ENCODE results near the gene DPPA3.
"Not testable (repeated sequence)": the region's sequence is repeated elsewhere in the genome, so short reads cannot be mapped to it uniquely, and the experiment has no call there.

The DPPA3 gene

GRCh38 chr12:7711133-7711532 is at the start of gene DPPA3:
Gene DPPA3, plus strand, starts transcription at chr12:7711433. Its CDS starts 138 bp downstream, at chr12:7711571.
- no peak for DNase-seq (ENCODE audit: low read depth, low spot score)

DNA sequence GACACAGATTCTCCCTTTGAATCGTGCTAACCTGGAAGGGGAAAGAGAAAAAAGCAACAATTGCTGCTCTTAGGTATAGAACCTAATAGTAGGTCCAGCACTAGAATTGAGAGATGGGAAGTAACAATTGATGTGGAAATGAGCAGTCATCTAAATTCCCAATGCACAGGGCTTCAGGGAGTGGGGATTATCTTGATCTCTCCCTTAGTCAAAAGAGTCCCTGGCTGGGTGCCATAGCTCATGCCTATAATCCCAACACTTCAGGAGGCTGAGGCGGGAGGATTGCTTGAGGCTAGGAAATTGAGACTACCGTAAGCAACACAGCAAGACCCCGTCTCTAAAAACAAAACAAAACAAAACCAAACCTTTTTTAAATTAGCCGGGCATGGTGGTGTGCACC is 49.5 kb upstream of the DPPA3 start:
- no peak for DNase-seq (ENCODE audit: low read depth, low spot score)

GRCh38 chr12:7666595-7666994 is 44.6 kb upstream of the DPPA3 start:
- DNase-seq (ENCODE audit: low read depth, low spot score), result no peak

GRCh38 chr12:7667125-7667524 is 44.1 kb upstream of the DPPA3 start:
- DNase-seq (ENCODE audit: low read depth, low spot score), result peak; percentile 36

GRCh38 chr12:7668171-7668570 is 43.1 kb upstream of the DPPA3 start:
- no peak for DNase-seq (ENCODE audit: low read depth, low spot score)

DNA sequence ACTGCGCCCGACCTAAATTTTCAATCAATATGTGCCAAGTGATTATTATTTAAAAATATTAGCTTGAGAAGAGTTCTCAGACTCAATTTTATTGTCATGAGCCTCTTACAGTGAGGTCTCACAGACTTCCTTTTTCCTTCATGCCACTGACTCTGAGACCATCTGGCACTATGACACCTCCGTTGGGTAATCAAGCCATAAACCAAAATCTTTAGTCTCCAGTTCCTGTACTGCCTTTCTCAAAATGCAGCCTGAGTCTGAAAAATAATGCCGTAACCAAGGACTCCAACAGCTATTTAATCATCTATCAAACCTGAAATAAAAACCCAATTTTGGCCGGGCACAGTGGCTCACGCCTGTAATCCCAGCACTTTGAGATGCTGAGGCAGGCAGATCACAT is 35.8 kb upstream of the DPPA3 start:
- DNase-seq (ENCODE audit: low read depth, low spot score), result not testable (repeated sequence)

DNA sequence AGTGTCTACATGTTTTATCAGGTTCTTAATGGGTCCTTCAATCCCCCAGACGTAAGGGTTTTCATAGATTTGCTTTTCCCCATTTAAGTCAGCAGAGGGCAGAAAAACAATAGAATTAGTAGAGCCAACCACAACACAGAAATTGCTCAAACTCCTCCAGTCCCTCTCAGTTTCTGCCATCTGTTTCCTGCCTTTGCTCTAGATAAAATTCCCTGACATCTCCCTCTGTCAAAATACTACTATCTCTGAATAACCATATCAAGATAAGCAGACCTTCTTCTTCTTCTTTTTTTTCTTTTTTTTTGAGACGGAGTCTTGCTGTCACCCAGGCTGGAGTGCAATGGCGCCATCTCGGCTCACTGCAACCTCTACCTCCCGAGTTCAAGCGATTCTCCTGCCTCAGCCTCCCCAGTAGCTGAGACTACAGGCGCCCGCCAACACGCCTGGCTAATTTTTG is 33.8 kb upstream of the DPPA3 start:
- DNase-seq (ENCODE audit: low read depth, low spot score), result peak; percentile 45

GRCh38 chr12:7678744-7679143 is 32.5 kb upstream of the DPPA3 start:
- DNase-seq (ENCODE audit: low read depth, low spot score), result no peak

- DNase-seq (ENCODE audit: low read depth, low spot score), result no peak
Observed at GRCh38 chr12:7679251-7680045, 31.8 kb upstream of the DPPA3 start.

GRCh38 chr12:7681535-7681934 is 29.7 kb upstream of the DPPA3 start:
- DNase-seq (ENCODE audit: low read depth, low spot score), result no peak

GRCh38 chr12:7693793-7694192 is 17.4 kb upstream of the DPPA3 start:
- no peak for DNase-seq (ENCODE audit: low read depth, low spot score)

GRCh38 chr12:7694556-7695236 is 16.5 kb upstream of the DPPA3 start:
- DNase-seq (ENCODE audit: low read depth, low spot score), result no peak

DNA sequence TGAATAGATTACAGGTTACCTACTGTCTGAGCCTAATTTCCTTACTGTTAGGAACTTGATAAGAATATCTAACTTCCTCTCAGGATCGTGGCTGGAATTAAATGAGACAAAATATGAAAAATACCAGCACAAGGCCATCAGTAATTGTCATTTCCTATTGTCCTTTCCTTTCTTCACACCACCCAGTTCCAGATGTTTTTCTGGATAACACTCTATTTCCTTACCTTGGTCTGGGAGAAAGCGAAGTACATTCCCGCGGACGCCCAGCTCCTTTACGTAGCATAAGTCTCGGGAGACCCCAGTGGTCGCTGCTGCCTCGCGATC is 16.0 kb upstream of the DPPA3 start:
- no peak for DNase-seq (ENCODE audit: low read depth, low spot score)

- DNase-seq (ENCODE audit: low read depth, low spot score), result peak; percentile 57
Observed at GRCh38 chr12:7695566-7696197, 15.6 kb upstream of the DPPA3 start, which contains the start of gene GDF3. Gene GDF3, minus strand, starts transcription at chr12:7695775. Its CDS starts 47 bp downstream, at chr12:7695728.

DNA sequence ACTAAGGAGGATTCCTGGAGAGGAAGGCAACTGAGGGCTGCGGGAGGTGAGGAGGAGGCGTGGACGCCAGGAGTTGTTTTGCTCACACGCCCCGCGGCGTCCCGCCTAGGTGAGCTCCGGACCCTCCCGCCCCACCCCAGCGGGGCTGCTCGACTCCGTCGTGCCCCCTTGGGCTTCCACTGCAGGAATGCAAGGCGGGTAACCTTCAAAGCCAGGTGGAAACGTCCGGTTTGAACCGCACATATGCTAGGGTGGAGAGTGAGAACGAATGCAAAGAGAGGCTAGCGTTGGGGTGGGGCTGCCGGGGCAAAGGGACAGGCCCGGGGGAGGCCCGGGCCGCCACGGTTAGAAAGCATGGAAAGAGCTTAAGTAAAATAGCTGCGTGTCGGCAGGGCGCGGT is 5.4 kb upstream of the DPPA3 start:
- DNase-seq (ENCODE audit: low read depth, low spot score), result peak; percentile 88

DNA sequence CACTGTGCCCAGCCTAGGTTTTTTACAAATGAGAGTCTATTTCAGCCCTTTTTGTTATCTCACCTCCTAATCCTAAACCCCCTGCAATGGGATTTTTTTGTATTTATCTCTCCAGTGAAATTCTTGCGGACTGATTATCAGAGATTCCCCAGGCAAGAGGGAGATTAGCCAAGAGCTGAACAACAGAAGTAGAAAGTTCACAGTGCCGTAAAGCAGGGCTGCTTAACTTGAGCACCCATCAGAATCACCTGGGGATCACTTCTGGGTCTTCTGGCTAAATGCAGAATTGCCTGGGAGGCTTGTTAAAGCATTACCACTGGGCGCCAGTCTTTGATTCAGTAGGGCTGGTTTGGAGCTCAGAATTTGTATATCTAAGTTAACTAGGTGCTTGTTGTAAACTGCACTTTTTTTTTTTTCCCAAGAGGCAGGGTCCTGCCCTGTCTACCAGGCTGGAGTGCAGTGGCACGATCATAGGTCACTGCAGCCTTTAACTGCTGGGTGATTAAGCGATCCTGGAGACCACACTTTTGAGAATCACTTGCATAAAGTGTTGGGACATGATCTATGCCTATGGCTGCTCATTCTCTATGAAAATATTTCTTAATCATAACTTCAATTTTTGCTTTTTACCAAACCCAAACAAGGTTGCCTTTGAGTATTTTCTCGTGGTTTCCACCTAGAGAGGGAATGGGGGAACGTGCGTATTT is 1.1 kb upstream of the DPPA3 start:
- peak; percentile 61 for DNase-seq (ENCODE audit: low read depth, low spot score)

GRCh38 chr12:7712841-7713442 is 1.7 kb downstream of the DPPA3 start:
- peak; percentile 39 for DNase-seq (ENCODE audit: low read depth, low spot score)

- no peak for DNase-seq (ENCODE audit: low read depth, low spot score)
Observed at GRCh38 chr12:7716381-7716780, 5.1 kb downstream of the DPPA3 start.

GRCh38 chr12:7719946-7720730 is 8.9 kb downstream of the DPPA3 start:
- DNase-seq (ENCODE audit: low read depth, low spot score), result no peak

DNA sequence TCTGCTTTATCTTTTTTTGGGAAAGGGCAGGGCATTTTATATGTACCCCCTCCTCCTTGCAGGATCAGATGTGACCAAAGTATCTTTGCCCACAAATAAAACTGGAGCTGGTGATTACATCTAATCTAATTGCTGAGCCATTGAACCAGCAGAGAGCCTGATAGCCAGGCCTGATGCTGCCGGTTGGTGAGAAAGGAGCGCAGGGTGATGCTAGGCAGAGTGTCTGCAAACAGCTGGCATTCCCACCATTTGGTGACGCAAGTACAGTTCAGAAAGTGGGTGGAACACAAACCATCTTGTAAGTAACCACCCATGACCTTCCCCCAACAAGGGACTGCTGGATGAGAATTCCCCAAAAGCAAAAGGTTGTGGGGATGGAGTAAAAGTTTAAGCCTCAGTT is 12.7 kb downstream of the DPPA3 start:
- no peak for DNase-seq (ENCODE audit: low read depth, low spot score)

GRCh38 chr12:7729746-7730145 is 18.5 kb downstream of the DPPA3 start:
- no peak for DNase-seq (ENCODE audit: low read depth, low spot score)
